ENCODE measurements around the gene MTG2. TPM values are rescaled to one million over a fixed set of nuclear protein-coding genes. Genes with fewer than 3 reads are reported as not detected.
"Not testable (repeated sequence)": the region's sequence is repeated elsewhere in the genome, so short reads cannot be mapped to it uniquely, and the experiment has no call there.

The MTG2 gene
- polyA plus RNA-seq, 1 of the 3 experiments (the other 2 are of a cell fraction): 42.9 TPM

DNA sequence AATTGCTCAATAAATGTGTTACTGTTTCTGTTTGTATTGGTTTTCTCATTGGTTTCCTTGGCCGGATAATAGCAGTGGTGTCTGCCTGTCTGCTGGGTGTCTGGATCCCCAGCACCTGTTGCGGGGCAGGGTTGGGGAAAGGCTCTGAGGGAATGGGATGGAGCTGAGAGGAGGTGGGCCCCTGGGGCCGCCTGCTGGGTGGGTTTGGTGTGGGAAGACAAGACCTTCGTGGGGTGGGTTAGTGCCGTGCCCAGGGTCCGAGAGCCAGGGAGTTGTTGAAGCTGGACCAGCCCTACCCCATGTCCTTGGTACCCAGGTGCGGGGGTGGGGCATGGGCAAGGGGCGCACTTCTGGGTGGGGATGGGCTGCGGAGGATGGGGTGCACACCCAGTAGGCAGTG lies 35.3 kb upstream of the MTG2 start:
- Histone ChIP-seq H3K9me2 (no peaks in the 10 kb centered on the region), H3K9me3 (no peaks in the 10 kb centered on the region), H4K20me1 (ENCODE audit: insufficient read depth) (peaks cover 79% of the 10 kb centered on the region), H3K4me2 (no peak overlapping the region), H3K36me3 (replicated peaks in 1 of 2; ENCODE audit: control insufficient read depth in 1 of 2, insufficient read depth in 2 of 2, low read length in 1 of 2) (peaks cover 1 to 6% of the 10 kb centered on the region in 2 experiments), H3K27me3 (ENCODE audit: insufficient read depth) (no peaks in the 10 kb centered on the region), H3K4me1 (ENCODE audit: control insufficient read depth in 1 of 2, insufficient read depth in 2 of 2, low read depth in 1 of 2, low read length in 1 of 2) (peaks cover 0 to 13% of the 10 kb centered on the region in 2 experiments; a peak in 2 of 4 replicates), H3K79me2 (ENCODE audit: insufficient read depth) (peaks cover 83% of the 10 kb centered on the region), H3K27ac (ENCODE audit: low read depth in 2 of 2, low read length in 1 of 2) (no peak overlapping the region), H3K4me3 (ENCODE audit: low read depth in 2 of 2, low read length in 1 of 2) (no peak overlapping the region), H3F3A (replicated peaks; ENCODE audit: insufficient read depth) (no peaks in the 10 kb centered on the region), H3K9ac (no peak overlapping the region), H2AFZ (ENCODE audit: low read depth) (no peak overlapping the region)
- 95% methylated on average over 9 of the region's 9 CpGs for WGBS (ENCODE audit: low lambda C conversion rate)
- POLR2A ChIA-PET: no interaction called here
- DNase-seq: no peak
- TF ChIP-seq TCF12 (IDR thresholded peaks at IDR 0.05): no peak
- CTCF ChIA-PET: interaction anchor here (0.9 to 4.7 kb wide), 4 partner anchors 10 to 155 kb away, joined by 3 to 23 read pairs (median 6); partner anchors contain the start of gene ADRM1

DNA sequence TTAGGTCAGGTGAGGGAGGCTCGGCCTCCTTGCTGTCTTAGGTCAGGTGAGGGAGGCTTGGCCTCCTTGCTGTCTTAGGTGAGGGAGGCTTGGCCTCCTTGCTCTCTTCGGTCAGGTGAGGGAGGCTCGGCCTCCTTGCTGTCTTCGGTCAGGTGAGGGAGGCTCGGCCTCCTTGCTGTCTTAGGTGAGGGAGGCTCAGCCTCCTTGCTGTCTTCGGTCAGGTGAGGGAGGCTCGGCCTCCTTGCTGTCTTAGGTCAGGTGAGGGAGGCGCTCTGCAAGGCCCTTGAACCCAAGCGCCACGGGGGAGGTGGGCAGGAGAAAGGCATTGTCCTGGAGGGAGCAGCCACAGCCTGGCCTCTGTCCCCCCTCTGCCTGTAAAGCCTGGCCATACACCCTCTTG lies 34.4 kb upstream of the MTG2 start:
- 100% methylated on average over 1 of the region's 10 CpGs for WGBS (ENCODE audit: low lambda C conversion rate)
- H3K27me3 ChIP-seq (ENCODE audit: insufficient read depth); H3K36me3 ChIP-seq (replicated peaks in 1 of 2; ENCODE audit: control insufficient read depth in 1 of 2, insufficient read depth in 2 of 2, low read length in 1 of 2); H3K9ac ChIP-seq; H3K4me2 ChIP-seq; H3K9me2 ChIP-seq; H3K9me3 ChIP-seq; H3K4me3 ChIP-seq (ENCODE audit: low read depth in 2 of 2, low read length in 1 of 2); H2AFZ ChIP-seq (ENCODE audit: low read depth); H3F3A ChIP-seq (replicated peaks; ENCODE audit: insufficient read depth); H3K27ac ChIP-seq (ENCODE audit: low read depth in 2 of 2, low read length in 1 of 2); DNase-seq; POLR2A ChIA-PET: not testable (repeated sequence)
- H3K79me2 ChIP-seq (ENCODE audit: insufficient read depth): peaks cover 89% of the 10 kb centered on the region
- H4K20me1 ChIP-seq (ENCODE audit: insufficient read depth): peaks cover 83% of the 10 kb centered on the region
- H3K4me1 ChIP-seq (ENCODE audit: control insufficient read depth in 1 of 2, insufficient read depth in 2 of 2, low read depth in 1 of 2, low read length in 1 of 2): peaks cover 0 to 13% of the 10 kb centered on the region in 2 experiments; a peak in 2 of 4 replicates
- CTCF ChIA-PET: interaction anchor here (2.6 to 4.7 kb wide), 2 partner anchors 9 to 137 kb away, joined by 9 to 23 read pairs; no protein-coding TSS in a partner anchor

DNA sequence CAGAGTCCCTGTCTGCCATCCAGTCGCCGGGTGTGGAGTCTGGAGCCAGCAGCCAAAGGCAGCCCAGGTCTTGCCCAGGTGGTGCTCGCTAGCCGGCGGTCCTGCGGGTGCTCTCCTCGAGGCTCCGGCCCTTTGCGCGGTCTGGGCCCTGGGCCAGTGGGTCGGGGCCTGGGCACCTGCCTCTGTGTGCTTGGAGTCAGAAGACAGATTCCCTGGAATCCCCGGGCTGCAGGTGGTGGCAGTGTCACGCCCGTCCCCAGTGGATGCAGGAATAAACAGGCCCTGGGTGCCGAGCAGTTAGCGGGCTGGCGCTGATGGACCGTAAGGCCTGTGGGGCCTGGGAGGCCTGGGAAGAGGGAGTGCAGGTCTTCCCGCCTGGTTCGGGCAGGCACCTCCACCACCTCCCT lies 33.9 kb upstream of the MTG2 start:
- Histone ChIP-seq H3K4me1 (ENCODE audit: control insufficient read depth in 1 of 2, insufficient read depth in 2 of 2, low read depth in 1 of 2, low read length in 1 of 2) (peaks cover 0 to 13% of the 10 kb centered on the region in 2 experiments; a peak in 2 of 4 replicates), H3F3A (replicated peaks; ENCODE audit: insufficient read depth) (no peaks in the 10 kb centered on the region), H3K27me3 (ENCODE audit: insufficient read depth) (no peaks in the 10 kb centered on the region), H3K9me3 (no peaks in the 10 kb centered on the region), H3K4me2 (no peak overlapping the region), H3K27ac (ENCODE audit: low read depth in 2 of 2, low read length in 1 of 2) (no peak overlapping the region), H4K20me1 (ENCODE audit: insufficient read depth) (peaks cover 89% of the 10 kb centered on the region), H3K9me2 (no peaks in the 10 kb centered on the region), H3K9ac (no peak overlapping the region), H2AFZ (ENCODE audit: low read depth) (no peak overlapping the region), H3K36me3 (replicated peaks in 1 of 2; ENCODE audit: control insufficient read depth in 1 of 2, insufficient read depth in 2 of 2, low read length in 1 of 2) (peaks cover 11 to 13% of the 10 kb centered on the region in 2 experiments), H3K79me2 (ENCODE audit: insufficient read depth) (peaks cover 94% of the 10 kb centered on the region), H3K4me3 (ENCODE audit: low read depth in 2 of 2, low read length in 1 of 2) (no peak overlapping the region)
- WGBS (ENCODE audit: low lambda C conversion rate): 96% methylated on average over 8 of the region's 20 CpGs
- no peak for DNase-seq
- no peak for TF ChIP-seq MXI1 (IDR thresholded peaks at IDR 0.05; ENCODE audit: low read depth, low read length)
- no peak for TF ChIP-seq RCOR1 (IDR thresholded peaks at IDR 0.05; ENCODE audit: low read length)
- TF ChIP-seq MEF2A (IDR thresholded peaks at IDR 0.05; ENCODE audit: borderline replicate concordance, low read depth): no peak
- TF ChIP-seq FOXJ3 (CRISPR knock-in tag; IDR thresholded peaks at IDR 0.05): no peak
- no peak for TF ChIP-seq POLR2AphosphoS5 (IDR thresholded peaks at IDR 0.05; ENCODE audit: low read depth, low read length)
- TF ChIP-seq TEAD4 (IDR thresholded peaks at IDR 0.05; ENCODE audit: borderline replicate concordance, insufficient read depth): no peak
- TF ChIP-seq FOXM1 (IDR thresholded peaks at IDR 0.05; ENCODE audit: low read depth): no peak
- no peak for TF ChIP-seq GATA2 (CRISPR knock-in tag; IDR thresholded peaks at IDR 0.05)
- no peak for TF ChIP-seq GABPA (IDR thresholded peaks at IDR 0.05; ENCODE audit: low read depth)
- TF ChIP-seq, protein P1, sequence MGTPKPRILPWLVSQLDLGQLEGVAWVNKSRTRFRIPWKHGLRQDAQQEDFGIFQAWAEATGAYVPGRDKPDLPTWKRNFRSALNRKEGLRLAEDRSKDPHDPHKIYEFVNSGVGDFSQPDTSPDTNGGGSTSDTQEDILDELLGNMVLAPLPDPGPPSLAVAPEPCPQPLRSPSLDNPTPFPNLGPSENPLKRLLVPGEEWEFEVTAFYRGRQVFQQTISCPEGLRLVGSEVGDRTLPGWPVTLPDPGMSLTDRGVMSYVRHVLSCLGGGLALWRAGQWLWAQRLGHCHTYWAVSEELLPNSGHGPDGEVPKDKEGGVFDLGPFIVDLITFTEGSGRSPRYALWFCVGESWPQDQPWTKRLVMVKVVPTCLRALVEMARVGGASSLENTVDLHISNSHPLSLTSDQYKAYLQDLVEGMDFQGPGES (IDR thresholded peaks at IDR 0.05; ENCODE audit: low read depth, low read length): no peak
- TF ChIP-seq, protein P2, sequence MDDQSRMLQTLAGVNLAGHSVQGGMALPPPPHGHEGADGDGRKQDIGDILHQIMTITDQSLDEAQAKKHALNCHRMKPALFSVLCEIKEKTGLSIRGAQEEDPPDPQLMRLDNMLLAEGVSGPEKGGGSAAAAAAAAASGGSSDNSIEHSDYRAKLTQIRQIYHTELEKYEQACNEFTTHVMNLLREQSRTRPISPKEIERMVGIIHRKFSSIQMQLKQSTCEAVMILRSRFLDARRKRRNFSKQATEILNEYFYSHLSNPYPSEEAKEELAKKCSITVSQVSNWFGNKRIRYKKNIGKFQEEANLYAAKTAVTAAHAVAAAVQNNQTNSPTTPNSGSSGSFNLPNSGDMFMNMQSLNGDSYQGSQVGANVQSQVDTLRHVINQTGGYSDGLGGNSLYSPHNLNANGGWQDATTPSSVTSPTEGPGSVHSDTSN (IDR thresholded peaks at IDR 0.05): no peak
- no peak for TF ChIP-seq JUND (IDR thresholded peaks at IDR 0.05)
- TF ChIP-seq TCF12 (IDR thresholded peaks at IDR 0.05): no peak
- no peak for TF ChIP-seq FOSL2 (IDR thresholded peaks at IDR 0.05; ENCODE audit: borderline replicate concordance, low read depth)
- POLR2A ChIA-PET: no interaction called here
- CTCF ChIA-PET: no interaction called here
